Esophagus squamous epithelium (tissue), 4 donors: Measurements from ENCODE around the gene CES2.

Experiments used
- POLR2A ChIP-seq, 4 donors: fragments of 450-650 bp; IDR thresholded peaks; one replicate each; pipeline ENCODE4 v1.6.1; 2017; ENCODE audit warnings: antibody characterized with exemption in 4 of 4, mild to moderate bottlenecking in 4 of 4, moderate library complexity in 3 of 4
- TF ChIP-seq, protein P1 (sequence below), 6 experiments: fragments of 450-650 bp in 4 of 6; fragments of 200-600 bp in 2 of 6; sonication (generic) in 2 of 6; IDR thresholded peaks; one replicate each; pipeline ENCODE4 v1.5.1; 2016 to 2019; ENCODE audit warnings: antibody characterized with exemption in 6 of 6, mild to moderate bottlenecking in 4 of 6, moderate library complexity in 4 of 6

DNA sequence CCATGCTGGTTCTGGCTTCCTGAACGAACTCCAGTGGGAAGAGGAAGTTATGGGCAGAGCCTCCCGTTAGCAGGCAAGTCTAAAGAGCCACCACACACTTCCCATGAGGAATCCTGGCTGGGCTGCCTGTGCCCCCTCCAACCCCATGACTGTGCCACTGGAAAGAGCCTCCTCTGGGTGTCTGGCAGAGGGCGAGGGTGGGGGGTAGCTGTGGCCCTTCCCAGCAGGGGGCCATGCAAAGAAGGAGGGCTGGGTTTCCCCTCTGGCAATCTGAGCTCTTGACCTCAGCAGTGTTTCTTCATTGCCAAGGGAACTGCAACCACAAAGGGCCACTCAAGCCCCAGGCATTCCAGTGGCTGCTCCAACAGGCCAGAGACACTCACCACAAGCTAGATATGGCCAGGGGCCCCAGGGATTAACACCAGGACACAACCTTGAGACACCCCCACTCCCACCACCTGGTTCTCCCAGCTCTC, 8.3 kb upstream of the CES2 start:
- TF ChIP-seq, protein P1, sequence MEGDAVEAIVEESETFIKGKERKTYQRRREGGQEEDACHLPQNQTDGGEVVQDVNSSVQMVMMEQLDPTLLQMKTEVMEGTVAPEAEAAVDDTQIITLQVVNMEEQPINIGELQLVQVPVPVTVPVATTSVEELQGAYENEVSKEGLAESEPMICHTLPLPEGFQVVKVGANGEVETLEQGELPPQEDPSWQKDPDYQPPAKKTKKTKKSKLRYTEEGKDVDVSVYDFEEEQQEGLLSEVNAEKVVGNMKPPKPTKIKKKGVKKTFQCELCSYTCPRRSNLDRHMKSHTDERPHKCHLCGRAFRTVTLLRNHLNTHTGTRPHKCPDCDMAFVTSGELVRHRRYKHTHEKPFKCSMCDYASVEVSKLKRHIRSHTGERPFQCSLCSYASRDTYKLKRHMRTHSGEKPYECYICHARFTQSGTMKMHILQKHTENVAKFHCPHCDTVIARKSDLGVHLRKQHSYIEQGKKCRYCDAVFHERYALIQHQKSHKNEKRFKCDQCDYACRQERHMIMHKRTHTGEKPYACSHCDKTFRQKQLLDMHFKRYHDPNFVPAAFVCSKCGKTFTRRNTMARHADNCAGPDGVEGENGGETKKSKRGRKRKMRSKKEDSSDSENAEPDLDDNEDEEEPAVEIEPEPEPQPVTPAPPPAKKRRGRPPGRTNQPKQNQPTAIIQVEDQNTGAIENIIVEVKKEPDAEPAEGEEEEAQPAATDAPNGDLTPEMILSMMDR (IDR thresholded peaks at IDR 0.05) = no peak
- TF ChIP-seq POLR2A (IDR thresholded peaks at IDR 0.05) = no peak
